Liver (tissue), 9 donors: ENCODE data around the gene SMAD7. TPM values are rescaled to one million over a fixed set of nuclear protein-coding genes. Genes with fewer than 3 reads are reported as not detected.

Experiments used
- DNase-seq: peaks from one replicate; pipeline ENCODE4 v3.0.0-alpha.2; 2017; ENCODE audit warnings: low spot score
- H3K27ac ChIP-seq, 2 donors: one replicate each; pipeline ENCODE4 v1.7.0; 2013; ENCODE audit warnings: inconsistent platforms in 2 of 2, low read length in 2 of 2, control low read depth in 1 of 2, low read depth in 1 of 2, mild to moderate bottlenecking in 1 of 2
- H3K27me3 ChIP-seq, 4 donors: one replicate each; pipeline versions ENCODE4 v1.6.1 to v1.7.0; 2013; ENCODE audit warnings: low read length in 3 of 4, inconsistent platforms in 1 of 4, mild to moderate bottlenecking in 1 of 4, moderate library complexity in 1 of 4; ENCODE audit not compliant: control insufficient read depth in 4 of 4, insufficient read depth in 4 of 4
- H3K36me3 ChIP-seq, 4 donors: one replicate each; pipeline versions ENCODE4 v1.6.1 to v1.7.0; 2013; ENCODE audit warnings: low read length in 3 of 4, mild to moderate bottlenecking in 3 of 4, low read depth in 1 of 4, moderate library complexity in 1 of 4; ENCODE audit not compliant: control insufficient read depth in 4 of 4, insufficient read depth in 3 of 4
- H3K4me1 ChIP-seq, 4 donors: one replicate each; pipeline versions ENCODE4 v1.6.1 to v1.7.0; 2013; ENCODE audit warnings: low read length in 3 of 4, mild to moderate bottlenecking in 3 of 4, moderate library complexity in 1 of 4; ENCODE audit not compliant: control insufficient read depth in 4 of 4, insufficient read depth in 4 of 4
- H3K4me3 ChIP-seq, 3 donors: one replicate each; pipeline versions ENCODE4 v1.6.1 to v1.7.0; 2013; ENCODE audit warnings: low read length in 3 of 3, control low read depth in 1 of 3, low read depth in 1 of 3, mild to moderate bottlenecking in 1 of 3
- H3K9ac ChIP-seq, 2 donors: one replicate each; pipeline ENCODE4 v1.7.0; 2013; ENCODE audit warnings: low read length in 2 of 2, mild to moderate bottlenecking in 2 of 2, moderate library complexity in 2 of 2, control low read depth in 1 of 2, low read depth in 1 of 2
- H3K9me3 ChIP-seq, 4 donors: one replicate each; pipeline versions ENCODE4 v1.6.1 to v1.7.0; 2013; ENCODE audit warnings: low read length in 3 of 4; ENCODE audit not compliant: control insufficient read depth in 4 of 4
- EGR1 ChIP-seq, 2 donors: IDR thresholded peaks; 2 replicates each; pipeline ENCODE4 v1.6.1; 2016 to 2018; ENCODE audit warnings: antibody characterized with exemption in 2 of 2, low read depth in 2 of 2
- FOXA1 ChIP-seq: IDR thresholded peaks from 2 replicates; pipeline ENCODE4 v1.6.1; 2016; ENCODE audit warnings: antibody characterized with exemption
- FOXA2 ChIP-seq: IDR thresholded peaks from 2 replicates; pipeline ENCODE4 v1.6.1; 2016; ENCODE audit warnings: antibody characterized with exemption
- GABPA ChIP-seq, 2 donors: IDR thresholded peaks in 1 of 2; conservative IDR thresholded peaks in 1 of 2; 2 replicates each; pipeline ENCODE4 v1.6.1; 2016; ENCODE audit warnings: antibody characterized with exemption in 2 of 2, mild to moderate bottlenecking in 1 of 2, moderate library complexity in 1 of 2
- HNF4A ChIP-seq, 2 donors: conservative IDR thresholded peaks; 2 replicates each; pipeline ENCODE4 v1.6.1; 2016; ENCODE audit warnings: antibody characterized with exemption in 2 of 2, mild to moderate bottlenecking in 2 of 2
- HNF4G ChIP-seq: IDR thresholded peaks from 2 replicates; pipeline ENCODE4 v1.6.1; 2016; ENCODE audit warnings: antibody characterized with exemption
- JUND ChIP-seq, 2 donors: IDR thresholded peaks; 2 replicates each; pipeline ENCODE4 v1.6.1; 2016; ENCODE audit warnings: antibody characterized with exemption in 2 of 2
- MAX ChIP-seq: IDR thresholded peaks from 2 replicates; pipeline ENCODE4 v1.6.1; 2016; ENCODE audit warnings: antibody characterized with exemption
- NR2F2 ChIP-seq: IDR thresholded peaks from 2 replicates; pipeline ENCODE4 v1.6.1; 2016; ENCODE audit warnings: antibody characterized with exemption
- RAD21 ChIP-seq, 2 donors: IDR thresholded peaks; 2 replicates each; pipeline ENCODE4 v1.6.1; 2016; ENCODE audit warnings: antibody characterized with exemption in 2 of 2, mild to moderate bottlenecking in 2 of 2
- REST ChIP-seq: IDR thresholded peaks from 2 replicates; pipeline ENCODE4 v1.6.1; 2016; ENCODE audit warnings: antibody characterized with exemption, mild to moderate bottlenecking
- RXRA ChIP-seq, 2 donors: IDR thresholded peaks; 2 replicates each; pipeline ENCODE4 v1.6.1; 2017 to 2018; ENCODE audit warnings: antibody characterized with exemption in 2 of 2, mild to moderate bottlenecking in 1 of 2
- SP1 ChIP-seq: IDR thresholded peaks from 2 replicates; pipeline ENCODE4 v1.6.1; 2018; ENCODE audit warnings: antibody characterized with exemption, mild to moderate bottlenecking
- TAF1 ChIP-seq: conservative IDR thresholded peaks from 2 replicates; pipeline ENCODE4 v1.6.1; 2016; ENCODE audit warnings: antibody characterized with exemption, mild to moderate bottlenecking
- YY1 ChIP-seq: IDR thresholded peaks from 2 replicates; pipeline ENCODE4 v1.6.1; 2016; ENCODE audit warnings: antibody characterized with exemption, mild to moderate bottlenecking
- ZBTB33 ChIP-seq: IDR thresholded peaks from 2 replicates; pipeline ENCODE4 v1.6.1; 2016; ENCODE audit warnings: antibody characterized with exemption
- WGBS: extraction: QIAGEN DNeasy Blood & Tissue Kit; methylation state at CpG from one replicate; pipeline ENCODE4 v1.1.7; 2013; 5-methylcytosine and 5-hydroxymethylcytosine counted together
- polyA plus RNA-seq, 2 donors: library from polyadenylated mRNA; stranded (reverse) in 1 of 2; unstranded in 1 of 2; fragments of 200-250 nt in 1 of 2; fragments of >200 nt in 1 of 2; fragmentation: Nextera tagmentation in 1 of 2; extraction: Ambion mirVana in 1 of 2; gene quantifications; one replicate each; pipeline versions ENCODE4 v1.2.1 to v1.2.3, GENCODE V29; 2013 to 2015
- total RNA-seq, 2 donors: library from RNA; depleted of rRNA; stranded (reverse); fragments of >200 nt; gene quantifications; one replicate each; pipeline ENCODE4 v1.2.3, GENCODE V29; 2014
- TF ChIP-seq, protein P1 (sequence below): fragments of 150-350 bp; IDR thresholded peaks from 2 replicates; pipeline ENCODE4 v1.5.1; 2017; ENCODE audit warnings: improper control_type of control experiment, low read depth, low read length; ENCODE audit not compliant: missing input control
- TF ChIP-seq, protein P2 (sequence below): IDR thresholded peaks from 2 replicates; pipeline ENCODE4 v1.6.1; 2016; ENCODE audit warnings: antibody characterized with exemption
- donor health status: healthy.
- donor health status: healthy.
- donor health status: healthy.
- donor health status: healthy.
- donor health status: healthy.

Gene SMAD7
- total and polyA plus RNA-seq, 4 donors, result 3.2 to 11.8 (median 10.1) TPM

DNA sequence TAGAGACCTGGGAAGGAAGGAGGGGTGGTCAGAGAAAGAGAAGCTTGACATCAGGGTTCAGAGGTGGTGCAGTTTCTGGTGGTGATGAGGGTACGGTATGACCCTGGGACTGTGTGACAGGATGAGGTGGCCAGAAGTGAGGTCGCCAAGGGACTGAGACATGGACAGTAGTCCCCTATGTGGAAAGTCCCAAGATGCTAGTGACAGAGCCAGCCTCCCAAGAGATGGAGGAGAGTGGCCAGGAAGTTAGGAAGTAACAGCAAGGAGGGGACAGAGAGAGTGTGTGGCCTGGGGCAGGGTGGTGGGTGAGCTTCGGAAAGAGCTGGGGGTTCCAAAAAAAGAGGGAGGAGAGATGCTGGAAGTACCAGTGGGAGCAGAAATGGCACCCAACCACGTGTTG, 66.0 kb downstream of the SMAD7 start:
- peak; percentile 8 for DNase-seq
- Histone ChIP-seq H3K4me1 (no peaks in the 10 kb centered on the region), H3K36me3 (no peaks in the 10 kb centered on the region), H3K27ac (no peak overlapping the region), H3K27me3 (no peaks in the 10 kb centered on the region), H3K9me3 (no peaks in the 10 kb centered on the region), H3K4me3 (no peak overlapping the region), H3K9ac (no peak overlapping the region)
- TF ChIP-seq, protein P1, sequence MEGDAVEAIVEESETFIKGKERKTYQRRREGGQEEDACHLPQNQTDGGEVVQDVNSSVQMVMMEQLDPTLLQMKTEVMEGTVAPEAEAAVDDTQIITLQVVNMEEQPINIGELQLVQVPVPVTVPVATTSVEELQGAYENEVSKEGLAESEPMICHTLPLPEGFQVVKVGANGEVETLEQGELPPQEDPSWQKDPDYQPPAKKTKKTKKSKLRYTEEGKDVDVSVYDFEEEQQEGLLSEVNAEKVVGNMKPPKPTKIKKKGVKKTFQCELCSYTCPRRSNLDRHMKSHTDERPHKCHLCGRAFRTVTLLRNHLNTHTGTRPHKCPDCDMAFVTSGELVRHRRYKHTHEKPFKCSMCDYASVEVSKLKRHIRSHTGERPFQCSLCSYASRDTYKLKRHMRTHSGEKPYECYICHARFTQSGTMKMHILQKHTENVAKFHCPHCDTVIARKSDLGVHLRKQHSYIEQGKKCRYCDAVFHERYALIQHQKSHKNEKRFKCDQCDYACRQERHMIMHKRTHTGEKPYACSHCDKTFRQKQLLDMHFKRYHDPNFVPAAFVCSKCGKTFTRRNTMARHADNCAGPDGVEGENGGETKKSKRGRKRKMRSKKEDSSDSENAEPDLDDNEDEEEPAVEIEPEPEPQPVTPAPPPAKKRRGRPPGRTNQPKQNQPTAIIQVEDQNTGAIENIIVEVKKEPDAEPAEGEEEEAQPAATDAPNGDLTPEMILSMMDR, result no peak
- TF ChIP-seq SP1 (no peak), ZBTB33 (no peak), JUND (IDR thresholded peaks at IDR 0.05) (no peak), RAD21 (IDR thresholded peaks at IDR 0.05) (no peak), TAF1 (no peak), FOXA2 (no peak), GABPA (IDR thresholded peaks at IDR 0.05 in 1 of 2, conservative IDR thresholded peaks at IDR 0.05 in 1 of 2) (no peak), FOXA1 (no peak), HNF4G (no peak), YY1 (no peak)
- WGBS, result 90% methylated on average over 4 of the region's 4 CpGs

- Histone ChIP-seq H3K4me1 (no peaks in the 10 kb centered on the region), H3K27ac (no peak overlapping the region), H3K27me3 (no peaks in the 10 kb centered on the region), H3K9ac (no peak overlapping the region), H3K4me3 (no peak overlapping the region), H3K9me3 (no peaks in the 10 kb centered on the region), H3K36me3 (no peaks in the 10 kb centered on the region)
- WGBS, result 92% methylated on average over 4 of the region's 4 CpGs
- TF ChIP-seq, protein P2, sequence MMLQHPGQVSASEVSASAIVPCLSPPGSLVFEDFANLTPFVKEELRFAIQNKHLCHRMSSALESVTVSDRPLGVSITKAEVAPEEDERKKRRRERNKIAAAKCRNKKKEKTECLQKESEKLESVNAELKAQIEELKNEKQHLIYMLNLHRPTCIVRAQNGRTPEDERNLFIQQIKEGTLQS, result no peak
- TF ChIP-seq JUND (IDR thresholded peaks at IDR 0.05) (no peak), TAF1 (no peak), YY1 (no peak), FOXA1 (no peak), RXRA (IDR thresholded peaks at IDR 0.05) (no peak), EGR1 (IDR thresholded peaks at IDR 0.05; ENCODE audit: low read depth in 2 of 2) (no peak), SP1 (no peak), GABPA (IDR thresholded peaks at IDR 0.05 in 1 of 2, conservative IDR thresholded peaks at IDR 0.05 in 1 of 2) (no peak), RAD21 (IDR thresholded peaks at IDR 0.05) (no peak), HNF4A (conservative IDR thresholded peaks at IDR 0.05) (no peak), HNF4G (no peak), MAX (no peak), ZBTB33 (no peak), FOXA2 (no peak), NR2F2 (no peak), REST (no peak)
- TF ChIP-seq, protein P1, result no peak
- DNase-seq, result peak; percentile 13
Observed at GRCh38 chr18:48884306-48884705, 66.5 kb downstream of the SMAD7 start.
